ENCODE measurements around the gene SLC41A3. TPM values are rescaled to one million over a fixed set of nuclear protein-coding genes. Genes with fewer than 3 reads are reported as not detected.
"Not testable (repeated sequence)": the region's sequence is repeated elsewhere in the genome, so short reads cannot be mapped to it uniquely, and the experiment has no call there.

The SLC41A3 gene
- total and polyA plus RNA-seq, 7 donors, result 5.1 to 59.5 (median 28.9) TPM

GRCh38 chr3:125967156-125967555 lies 116.8 kb downstream of the SLC41A3 start:
- intact Hi-C loops (cut with DNase I), result no loop called here
- H3K27me3 ChIP-seq, result peaks cover 0 to 4% (median 0%) of the 10 kb centered on the region in 3 donors
- no peaks in the 10 kb centered on the region for H3K9me3 ChIP-seq
- no peaks in the 10 kb centered on the region for H3K36me3 ChIP-seq
- H3K27ac ChIP-seq, result no peak overlapping the region
- TF ChIP-seq POLR2A (IDR thresholded peaks at IDR 0.05) (no peak), EP300 (IDR thresholded peaks at IDR 0.05) (no peak), POLR2AphosphoS5 (IDR thresholded peaks at IDR 0.05) (no peak), CTCF (IDR thresholded peaks at IDR 0.05) (no peak)
- H3K4me3 ChIP-seq, result no peak overlapping the region
- DNase-seq, result no peak
- H3K4me1 ChIP-seq, result peaks cover 0 to 6% (median 3%) of the 10 kb centered on the region in 4 donors

- no peak for DNase-seq
- 93 to 96% methylated on average over 3 of the region's 3 CpGs for WGBS, 2 donors
- H3K4me3 ChIP-seq, result no peak overlapping the region
Measured at GRCh38 chr3:125965505-125965904, 118.4 kb downstream of the SLC41A3 start.

GRCh38 chr3:125963834-125964233 lies 120.1 kb downstream of the SLC41A3 start:
- H3K9me3 ChIP-seq; DNase-seq; H3K4me3 ChIP-seq; H3K27ac ChIP-seq; H3K36me3 ChIP-seq; H3K4me1 ChIP-seq; intact Hi-C loops (cut with DNase I): not testable (repeated sequence)
- H3K27me3 ChIP-seq, result peaks cover 0 to 14% (median 8%) of the 10 kb centered on the region in 3 donors
- WGBS, 2 donors, result 43 to 74% methylated on average over 1 of the region's 1 CpG

More at GRCh38 chr3:125965505-125965904, 118.4 kb downstream of the SLC41A3 start:
- Histone ChIP-seq H3K36me3 (no peaks in the 10 kb centered on the region), H3K9me3 (no peaks in the 10 kb centered on the region), H3K27me3 (peaks cover 0 to 4% (median 0%) of the 10 kb centered on the region in 3 donors), H3K4me1 (no peaks in the 10 kb centered on the region), H3K27ac (no peak overlapping the region)
- no peak for TF ChIP-seq POLR2AphosphoS5 (IDR thresholded peaks at IDR 0.05)
- no peak for TF ChIP-seq CTCF (IDR thresholded peaks at IDR 0.05)
- TF ChIP-seq EP300 (IDR thresholded peaks at IDR 0.05), result no peak
- TF ChIP-seq POLR2A (IDR thresholded peaks at IDR 0.05), result no peak
- intact Hi-C loops (cut with DNase I), result no loop called here

- no peaks in the 10 kb centered on the region for H3K36me3 ChIP-seq
- WGBS, 2 donors, result 79 to 94% methylated on average over 6 of the region's 6 CpGs
- H3K27ac ChIP-seq, result no peak overlapping the region
- peaks cover 0 to 34% (median 19%) of the 10 kb centered on the region in 3 donors for H3K27me3 ChIP-seq
- H3K4me1 ChIP-seq, result peaks cover 0 to 3% (median 0%) of the 10 kb centered on the region in 4 donors
- no peak for DNase-seq
- TF ChIP-seq POLR2AphosphoS5 (IDR thresholded peaks at IDR 0.05) (no peak), EP300 (IDR thresholded peaks at IDR 0.05) (no peak), CTCF (IDR thresholded peaks at IDR 0.05) (no peak), POLR2A (IDR thresholded peaks at IDR 0.05) (no peak)
- H3K9me3 ChIP-seq, result no peaks in the 10 kb centered on the region
- intact Hi-C loops (cut with DNase I), result no loop called here
- H3K4me3 ChIP-seq, result no peak overlapping the region
Measured at GRCh38 chr3:125961289-125961589, 122.7 kb downstream of the SLC41A3 start.

GRCh38 chr3:125960456-125961288 lies 123.3 kb downstream of the SLC41A3 start:
- no peak overlapping the region for H3K27ac ChIP-seq
- no peaks in the 10 kb centered on the region for H3K9me3 ChIP-seq
- H3K4me3 ChIP-seq, result no peak overlapping the region
- peaks cover 0 to 3% (median 0%) of the 10 kb centered on the region in 4 donors for H3K4me1 ChIP-seq
- TF ChIP-seq POLR2AphosphoS5 (IDR thresholded peaks at IDR 0.05), result no peak
- no peak for TF ChIP-seq POLR2A (IDR thresholded peaks at IDR 0.05)
- no peaks in the 10 kb centered on the region for H3K36me3 ChIP-seq
- H3K27me3 ChIP-seq, result peaks cover 0 to 34% (median 19%) of the 10 kb centered on the region in 3 donors
- intact Hi-C loops (cut with DNase I), result no loop called here
- WGBS, 2 donors, result 85 to 90% methylated on average over 11 of the region's 11 CpGs
- DNase-seq, result no peak
